Measurements from ENCODE around the gene PCDHGB4.
"Not testable (repeated sequence)": the region's sequence is repeated elsewhere in the genome, so short reads cannot be mapped to it uniquely, and the experiment has no call there.

The PCDHGB4 gene

GRCh38 chr5:141356950-141357349, 30.5 kb upstream of the PCDHGB4 start:
- no peak overlapping the region for H3K4me3 Mint-ChIP-seq
- peaks cover 5% of the 10 kb centered on the region for H3K36me3 Mint-ChIP-seq (ENCODE audit: low read depth)
- H3K27me3 Mint-ChIP-seq (ENCODE audit: low read depth): peaks cover 26% of the 10 kb centered on the region
- H3K4me1 Mint-ChIP-seq (ENCODE audit: low read depth): peaks cover 2% of the 10 kb centered on the region
- no peak overlapping the region for H3K27ac Mint-ChIP-seq
- peaks cover 36% of the 10 kb centered on the region for H3K9me3 Mint-ChIP-seq

- H3K4me3 Mint-ChIP-seq: peak within 1 kb of the TSS; percentile 83
- peaks cover 8% of the 10 kb centered on the region for H3K36me3 Mint-ChIP-seq (ENCODE audit: low read depth)
- peaks cover 42% of the 10 kb centered on the region for H3K9me3 Mint-ChIP-seq
- H3K27me3 Mint-ChIP-seq (ENCODE audit: low read depth): peaks cover 42% of the 10 kb centered on the region
- peak within 1 kb of the TSS; percentile 50 for H3K27ac Mint-ChIP-seq
- peaks cover 4% of the 10 kb centered on the region for H3K4me1 Mint-ChIP-seq (ENCODE audit: low read depth)
Observed at GRCh38 chr5:141359790-141360426, 27.6 kb upstream of the PCDHGB4 start, which contains the start of gene PCDHGB2. Gene PCDHGB2 (plus strand): TSS chr5:141359994. CDS start chr5:141360136, 142 bp downstream.

GRCh38 chr5:141360685-141361084, 26.8 kb upstream of the PCDHGB4 start:
- Mint-ChIP-seq H3K27me3 (ENCODE audit: low read depth) (peaks cover 48% of the 10 kb centered on the region), H3K9me3 (peaks cover 44% of the 10 kb centered on the region), H3K4me1 (ENCODE audit: low read depth) (peaks cover 4% of the 10 kb centered on the region), H3K36me3 (ENCODE audit: low read depth) (peaks cover 8% of the 10 kb centered on the region), H3K4me3 (peak overlapping the region; percentile 14), H3K27ac (no peak overlapping the region)

GRCh38 chr5:141362719-141363118, 24.8 kb upstream of the PCDHGB4 start:
- no peak overlapping the region for H3K27ac Mint-ChIP-seq
- H3K9me3 Mint-ChIP-seq: peaks cover 40% of the 10 kb centered on the region

GRCh38 chr5:141363952-141364660, 23.4 kb upstream of the PCDHGB4 start, which contains the start of gene PCDHGA5:
Gene PCDHGA5 (plus strand): TSS chr5:141364162. CDS start chr5:141364331, 169 bp downstream.
- H3K4me1 Mint-ChIP-seq (ENCODE audit: low read depth): peaks cover 4% of the 10 kb centered on the region
- H3K36me3 Mint-ChIP-seq (ENCODE audit: low read depth): peaks cover 8% of the 10 kb centered on the region
- no peak within 1 kb of the TSS for H3K27ac Mint-ChIP-seq
- H3K4me3 Mint-ChIP-seq: no peak within 1 kb of the TSS
- peaks cover 46% of the 10 kb centered on the region for H3K27me3 Mint-ChIP-seq (ENCODE audit: low read depth)
- H3K9me3 Mint-ChIP-seq: peaks cover 40% of the 10 kb centered on the region

More at GRCh38 chr5:141362719-141363118, 24.8 kb upstream of the PCDHGB4 start:
- H3K27me3 Mint-ChIP-seq (ENCODE audit: low read depth): peaks cover 46% of the 10 kb centered on the region
- peaks cover 4% of the 10 kb centered on the region for H3K4me1 Mint-ChIP-seq (ENCODE audit: low read depth)
- H3K36me3 Mint-ChIP-seq (ENCODE audit: low read depth): peaks cover 8% of the 10 kb centered on the region
- no peak overlapping the region for H3K4me3 Mint-ChIP-seq

- Mint-ChIP-seq H3K36me3 (ENCODE audit: low read depth) (peaks cover 6% of the 10 kb centered on the region), H3K9me3 (peaks cover 31% of the 10 kb centered on the region), H3K27ac (no peak overlapping the region), H3K27me3 (ENCODE audit: low read depth) (peaks cover 40% of the 10 kb centered on the region), H3K4me3 (no peak overlapping the region), H3K4me1 (ENCODE audit: low read depth) (peaks cover 4% of the 10 kb centered on the region)
Observed at GRCh38 chr5:141366016-141366896, 21.2 kb upstream of the PCDHGB4 start.

- H3K9me3 Mint-ChIP-seq: peaks cover 38% of the 10 kb centered on the region
- H3K27me3 Mint-ChIP-seq (ENCODE audit: low read depth): peaks cover 26% of the 10 kb centered on the region
Observed at GRCh38 chr5:141369994-141370848, 17.3 kb upstream of the PCDHGB4 start, which contains the start of gene PCDHGB3. Gene PCDHGB3 (plus strand): TSS chr5:141370242. CDS start chr5:141370395, 153 bp downstream.

GRCh38 chr5:141371572-141372475, 15.7 kb upstream of the PCDHGB4 start:
- Mint-ChIP-seq H3K4me3 (no peak overlapping the region), H3K9me3 (peaks cover 36% of the 10 kb centered on the region), H3K27ac (no peak overlapping the region), H3K36me3 (ENCODE audit: low read depth) (peaks cover 2% of the 10 kb centered on the region), H3K27me3 (ENCODE audit: low read depth) (peaks cover 16% of the 10 kb centered on the region), H3K4me1 (ENCODE audit: low read depth) (peaks cover 2% of the 10 kb centered on the region)

More at GRCh38 chr5:141369994-141370848, 17.3 kb upstream of the PCDHGB4 start, which contains the start of gene PCDHGB3:
- Mint-ChIP-seq H3K4me1 (ENCODE audit: low read depth) (peaks cover 2% of the 10 kb centered on the region), H3K4me3 (peak within 1 kb of the TSS; percentile 70), H3K27ac (no peak within 1 kb of the TSS), H3K36me3 (ENCODE audit: low read depth) (peaks cover 2% of the 10 kb centered on the region)

GRCh38 chr5:141373673-141374317, 13.7 kb upstream of the PCDHGB4 start, which contains the start of gene PCDHGA6:
Gene PCDHGA6 (plus strand): TSS chr5:141373891. CDS start chr5:141374084, 193 bp downstream.
- Mint-ChIP-seq H3K36me3 (ENCODE audit: low read depth) (peaks cover 2% of the 10 kb centered on the region), H3K9me3 (peaks cover 40% of the 10 kb centered on the region), H3K27me3 (ENCODE audit: low read depth) (peaks cover 16% of the 10 kb centered on the region), H3K27ac (peak within 1 kb of the TSS; percentile 22), H3K4me3 (peak within 1 kb of the TSS; percentile 15), H3K4me1 (ENCODE audit: low read depth) (peaks cover 2% of the 10 kb centered on the region)

GRCh38 chr5:141374627-141375026, 12.9 kb upstream of the PCDHGB4 start:
- Mint-ChIP-seq H3K27ac (no peak overlapping the region), H3K9me3 (peaks cover 40% of the 10 kb centered on the region), H3K4me3 (no peak overlapping the region), H3K36me3 (ENCODE audit: low read depth) (peaks cover 2% of the 10 kb centered on the region), H3K27me3 (ENCODE audit: low read depth) (peaks cover 16% of the 10 kb centered on the region), H3K4me1 (ENCODE audit: low read depth) (peaks cover 2% of the 10 kb centered on the region)

GRCh38 chr5:141375444-141376155, 11.9 kb upstream of the PCDHGB4 start:
- H3K4me1 Mint-ChIP-seq (ENCODE audit: low read depth); H3K4me3 Mint-ChIP-seq; H3K36me3 Mint-ChIP-seq (ENCODE audit: low read depth); H3K27ac Mint-ChIP-seq: not testable (repeated sequence)
- H3K27me3 Mint-ChIP-seq (ENCODE audit: low read depth): peaks cover 18% of the 10 kb centered on the region
- peaks cover 40% of the 10 kb centered on the region for H3K9me3 Mint-ChIP-seq

Data from T-helper 1 cell treated with Interleukin-12 subunit alpha and Interleukin-12 subunit beta and Interleukin-4 antibody, amounts not matched to agents 30 μg/mL and 1 μg/mL, for 36 hours (primary cell).